ENCODE measurements around the gene VWA3B.
"Not testable (repeated sequence)": the region's sequence is repeated elsewhere in the genome, so short reads cannot be mapped to it uniquely, and the experiment has no call there.

The VWA3B gene

DNA sequence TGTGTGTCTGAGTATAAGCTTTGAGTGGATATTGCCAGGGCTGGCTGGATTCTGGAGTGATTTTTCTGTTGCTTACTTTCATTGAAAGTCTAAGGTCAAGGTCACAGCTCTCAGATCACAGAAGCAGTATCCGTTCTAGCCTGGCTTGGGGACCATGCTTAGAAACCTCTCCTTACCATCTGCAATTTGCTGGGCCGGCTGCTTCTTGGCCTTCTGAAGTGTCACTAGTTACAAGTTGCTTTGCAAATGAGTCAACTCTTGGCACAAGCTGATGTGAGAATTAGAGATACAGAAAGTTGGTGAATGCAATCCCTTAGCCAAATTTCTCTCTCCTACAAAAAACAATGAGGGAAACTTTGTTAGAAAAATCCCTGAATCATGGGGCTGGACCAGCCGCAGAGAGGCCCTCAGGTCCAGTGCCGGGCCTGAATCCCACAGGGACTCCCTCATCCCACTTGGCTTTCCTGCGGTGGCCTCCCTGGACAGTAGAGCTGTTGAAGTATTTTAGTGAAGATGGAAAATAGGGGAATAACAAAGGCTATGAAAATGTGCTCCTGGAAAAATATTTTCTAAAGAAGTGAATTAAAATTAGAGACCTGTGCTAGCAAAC lies 166.6 kb downstream of the VWA3B start:
- DNase-seq, result no peak

GRCh38 chr2:98254504-98255059 lies 167.6 kb downstream of the VWA3B start:
- DNase-seq, result no peak

- no peak for DNase-seq
Measured at GRCh38 chr2:98258906-98259305, 171.9 kb downstream of the VWA3B start.

- no peak for DNase-seq
Measured at GRCh38 chr2:98263362-98263761, 176.4 kb downstream of the VWA3B start.

- DNase-seq, result not testable (repeated sequence)
Measured at GRCh38 chr2:98268225-98268624, 181.3 kb downstream of the VWA3B start.

- no peak for DNase-seq
Measured at GRCh38 chr2:98269274-98269673, 182.3 kb downstream of the VWA3B start.

GRCh38 chr2:98269830-98270229 lies 182.9 kb downstream of the VWA3B start:
- DNase-seq, result no peak

DNA sequence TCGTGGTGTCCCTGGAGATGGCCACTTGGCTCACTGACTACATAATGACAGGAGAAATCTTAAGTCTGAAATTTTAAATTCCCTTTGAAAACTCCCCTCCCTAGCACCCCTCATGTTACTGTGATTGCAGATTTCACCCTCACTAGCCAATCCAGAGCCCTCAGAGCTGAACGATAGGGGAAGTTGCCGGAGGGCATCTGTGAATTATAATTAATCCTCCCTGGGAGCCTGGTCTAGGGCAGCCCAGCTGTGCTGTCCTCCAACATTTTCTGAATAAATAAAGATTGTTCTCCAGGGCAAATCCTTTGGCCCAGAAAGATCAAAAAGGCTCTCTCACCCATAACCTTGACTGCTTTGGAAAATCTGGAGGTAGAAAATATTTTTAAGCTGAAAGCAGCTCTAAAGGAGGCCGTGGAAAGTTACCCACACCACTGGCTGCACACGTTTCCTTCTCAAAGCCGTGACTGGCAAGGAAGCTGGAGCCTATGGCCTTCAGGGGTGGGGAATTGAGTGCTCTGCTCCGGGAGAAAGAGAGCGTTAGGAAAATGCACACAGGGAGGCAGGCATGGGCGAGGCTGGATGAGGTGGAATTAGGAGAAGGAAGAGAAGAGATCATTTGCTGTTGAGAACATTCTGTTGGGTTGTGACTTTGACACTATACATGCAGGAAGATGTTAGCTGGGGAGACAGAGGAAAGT lies 190.3 kb downstream of the VWA3B start:
- DNase-seq, result no peak

DNA sequence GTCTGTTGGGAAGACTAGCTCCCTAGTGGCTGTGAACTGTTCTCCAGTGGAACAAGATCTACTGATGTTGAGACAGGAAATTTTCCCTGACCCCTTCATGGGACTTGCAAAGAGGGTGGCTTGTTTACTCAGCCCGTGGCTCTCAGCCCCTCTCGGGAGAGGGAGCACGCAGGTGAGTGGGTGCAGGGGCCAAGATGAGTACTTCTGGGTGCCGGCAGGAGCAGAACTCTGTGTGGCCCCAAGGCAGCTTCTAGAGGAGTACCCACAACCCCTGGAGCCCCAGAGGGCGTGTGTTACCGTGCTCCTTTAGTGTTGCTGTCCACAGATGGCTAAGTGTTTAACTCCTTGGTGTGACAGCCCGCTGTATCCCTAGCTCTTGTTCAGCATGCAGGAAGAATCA lies 191.1 kb downstream of the VWA3B start:
- DNase-seq, result no peak

DNA sequence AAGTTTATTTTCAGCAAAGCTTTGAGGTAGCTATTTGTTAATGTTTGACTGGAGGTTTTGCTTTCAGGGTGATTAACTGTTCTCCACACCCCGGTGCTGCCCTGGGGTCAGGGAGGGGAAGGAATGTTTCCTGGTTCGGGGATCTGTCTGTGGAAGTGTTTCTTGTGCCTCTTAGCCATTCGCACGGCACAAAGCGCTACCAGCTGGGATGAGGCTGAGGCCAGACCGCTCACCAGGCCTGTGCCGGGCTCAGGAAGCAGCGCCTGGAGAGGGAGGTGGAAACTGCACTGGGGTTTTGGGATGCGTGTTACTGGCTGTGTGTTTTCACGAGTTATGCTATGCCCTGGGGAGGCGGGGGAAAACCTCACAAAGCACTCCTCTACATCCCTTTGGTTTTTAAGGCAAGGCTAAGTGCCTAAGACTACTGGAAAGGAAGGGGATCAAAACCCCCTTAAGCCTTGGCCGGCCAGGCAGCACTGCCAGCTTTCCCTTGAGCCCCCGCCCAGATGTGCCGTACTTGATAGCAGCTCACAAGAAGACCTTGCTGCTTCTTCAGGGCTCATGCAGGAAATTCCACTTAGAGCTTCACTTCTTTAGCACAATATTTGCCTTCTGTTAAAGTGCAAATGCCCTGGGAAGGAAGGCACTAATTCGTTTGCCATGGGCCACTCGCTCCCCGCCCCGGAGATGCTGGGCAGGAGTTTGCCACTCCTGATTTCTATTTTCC lies 193.6 kb downstream of the VWA3B start:
- DNase-seq, result no peak

DNA sequence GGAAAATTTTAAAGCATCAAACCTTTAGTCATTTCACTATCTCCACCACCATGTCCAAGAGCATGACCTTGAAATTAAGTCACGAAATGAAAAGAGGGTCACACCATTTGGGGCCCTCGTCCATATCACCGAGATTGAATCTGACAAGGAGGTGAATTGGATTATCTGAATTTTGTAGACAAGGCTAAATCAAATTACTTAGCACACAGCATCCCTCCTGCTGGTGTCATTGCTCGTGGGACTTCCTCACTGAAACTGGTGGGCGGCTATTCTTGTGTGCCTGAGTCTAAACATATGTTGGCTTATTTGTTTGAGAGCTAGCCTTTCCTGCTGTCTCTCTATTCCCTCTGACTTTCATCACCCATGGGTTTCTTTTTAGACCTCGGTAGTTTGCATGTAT lies 194.6 kb downstream of the VWA3B start:
- no peak for DNase-seq

DNA sequence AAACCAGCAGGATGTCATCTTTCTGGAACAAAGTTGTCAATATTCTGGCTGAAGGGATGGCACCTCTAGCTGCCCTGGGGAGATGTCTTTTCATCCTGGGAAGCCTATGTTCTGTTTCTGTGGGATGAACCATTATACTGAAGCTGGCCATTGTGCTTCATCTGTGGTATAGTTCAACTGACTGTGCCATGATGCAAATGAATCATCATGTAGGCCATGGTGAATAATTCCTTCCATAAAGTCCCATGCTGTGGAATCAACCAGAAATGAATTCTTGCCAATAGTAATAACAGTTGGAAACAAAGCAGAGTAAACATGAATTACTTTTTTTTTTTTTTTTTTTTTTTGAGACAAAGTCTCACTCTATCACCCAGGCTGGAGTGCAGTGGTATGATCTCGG lies 195.1 kb downstream of the VWA3B start:
- DNase-seq, result no peak

GRCh38 chr2:98293030-98293429 lies 206.1 kb downstream of the VWA3B start:
- no peak for DNase-seq

DNA sequence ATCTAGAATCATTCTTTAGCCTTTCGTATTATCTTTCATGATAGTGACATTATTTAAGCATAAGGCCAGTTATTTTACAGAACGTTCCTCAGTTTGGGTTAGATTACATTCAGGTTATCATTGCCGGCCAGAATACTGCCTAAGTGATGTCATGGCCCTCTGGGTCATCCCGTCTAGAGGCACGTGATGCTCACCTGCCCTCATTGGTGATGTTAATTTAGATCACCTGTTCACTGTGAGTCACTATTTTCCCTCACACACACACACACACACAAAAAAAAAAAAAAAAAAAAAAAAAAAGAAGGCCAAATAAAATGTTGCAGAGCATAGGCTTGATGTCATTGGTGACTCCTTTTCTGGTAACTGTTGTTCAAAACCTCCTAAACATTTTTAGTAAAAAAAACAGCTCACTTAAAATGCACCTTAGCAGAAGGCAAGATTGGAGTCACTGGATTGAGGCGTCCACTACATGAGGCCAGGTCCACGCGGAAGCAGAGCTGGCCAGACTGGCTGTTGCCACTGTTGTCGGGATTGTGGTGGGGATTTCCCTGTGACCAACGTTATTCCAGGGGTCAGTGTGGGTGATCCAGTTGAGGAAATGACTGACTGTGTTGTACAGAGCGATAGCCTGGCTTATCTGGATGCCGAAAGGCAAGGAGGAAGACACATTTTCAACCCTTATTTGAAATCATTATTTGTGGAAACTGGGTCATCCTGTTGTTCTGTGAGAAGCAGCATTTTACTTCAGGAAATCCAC lies 207.1 kb downstream of the VWA3B start:
- DNase-seq, result no peak

DNA sequence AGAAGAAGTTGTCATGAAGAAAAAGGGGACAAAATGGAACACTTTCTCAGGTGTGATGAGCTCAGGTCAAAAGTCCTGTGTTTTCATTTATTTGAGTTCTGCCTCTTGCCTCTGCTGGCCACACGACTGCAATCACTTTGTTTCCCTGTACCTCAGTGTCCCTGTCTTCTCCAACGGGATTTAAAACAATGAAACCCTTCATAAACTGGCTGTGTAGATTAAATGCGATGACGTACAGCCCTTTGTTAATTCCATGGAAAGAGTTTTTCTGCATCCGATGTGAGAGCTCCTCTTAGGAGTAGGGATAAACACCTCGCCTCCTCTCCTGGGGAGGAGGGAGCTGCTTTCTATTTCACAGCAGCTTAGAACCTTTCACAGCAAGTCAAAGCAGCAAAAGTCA lies 207.7 kb downstream of the VWA3B start:
- no peak for DNase-seq

DNA sequence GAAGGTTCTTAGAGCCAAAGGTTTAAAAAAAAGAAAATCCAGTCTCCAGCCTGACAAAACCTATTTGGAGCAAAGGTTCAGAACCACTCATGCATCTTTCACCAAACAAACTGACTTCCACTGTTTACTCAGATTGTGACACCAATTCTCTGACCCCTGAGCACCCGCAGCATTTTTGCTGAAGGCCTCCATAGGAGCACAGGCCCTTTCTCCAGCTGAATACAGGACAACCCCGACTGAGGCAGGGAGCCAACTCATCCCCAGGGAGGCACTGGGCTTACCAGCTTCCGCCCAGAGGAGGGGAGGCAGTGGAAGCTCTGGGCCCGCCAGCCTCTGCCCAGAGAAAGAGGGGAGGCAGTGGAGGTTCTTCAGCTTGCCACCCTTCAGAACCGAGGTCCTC lies 208.3 kb downstream of the VWA3B start:
- no peak for DNase-seq

DNA sequence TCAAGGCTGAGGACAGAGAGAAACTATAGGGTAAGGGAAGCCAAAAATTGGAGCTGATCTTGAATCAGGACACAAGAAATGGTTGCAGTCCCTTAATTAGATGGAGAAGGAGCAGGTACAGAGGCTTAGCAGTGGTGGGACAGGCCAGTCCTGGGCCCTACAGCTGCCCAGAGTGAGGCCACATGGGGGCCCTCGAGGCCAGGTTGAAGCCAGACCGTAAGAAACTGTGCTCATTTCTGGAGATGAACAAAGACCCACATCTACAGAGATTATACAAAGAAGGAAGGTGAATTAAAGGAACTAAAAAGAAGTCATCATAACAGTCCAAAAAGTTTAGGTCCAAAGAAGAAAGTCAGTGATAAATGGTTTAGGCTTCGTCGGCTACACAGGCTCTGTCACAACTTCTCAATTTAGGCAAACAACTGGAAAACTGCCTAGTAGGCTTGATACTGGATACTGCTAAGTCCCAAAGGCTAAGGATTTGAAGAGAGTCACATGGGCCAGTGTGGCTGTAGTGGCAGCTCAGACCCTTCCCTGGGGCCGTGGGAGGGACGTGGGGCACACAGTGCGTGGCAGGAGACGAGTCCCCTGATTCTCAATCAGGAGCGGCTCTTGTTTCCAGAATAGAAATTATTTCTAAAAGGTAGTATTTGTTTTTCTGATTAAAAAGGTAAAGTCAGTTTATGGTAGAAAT lies 208.9 kb downstream of the VWA3B start:
- no peak for DNase-seq

DNA sequence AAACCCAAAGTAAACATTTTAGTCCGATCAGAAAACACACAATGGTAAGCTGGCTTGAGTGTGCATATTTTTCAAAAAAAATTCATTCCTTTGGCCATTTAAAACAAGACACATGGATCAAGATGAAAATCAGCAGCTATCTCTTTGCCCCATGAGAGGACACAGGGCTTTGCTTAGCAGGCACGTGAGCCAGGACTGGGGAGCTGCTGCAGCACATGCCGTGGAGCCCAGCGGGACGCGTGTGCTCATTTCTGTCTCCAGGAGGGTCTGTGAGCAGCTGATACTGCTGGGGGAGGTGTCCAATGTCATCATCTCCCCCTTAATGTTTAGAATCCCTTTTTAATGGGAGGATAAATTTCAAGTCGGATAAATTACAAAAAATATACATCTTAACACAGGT lies 209.5 kb downstream of the VWA3B start:
- DNase-seq, result no peak

DNA sequence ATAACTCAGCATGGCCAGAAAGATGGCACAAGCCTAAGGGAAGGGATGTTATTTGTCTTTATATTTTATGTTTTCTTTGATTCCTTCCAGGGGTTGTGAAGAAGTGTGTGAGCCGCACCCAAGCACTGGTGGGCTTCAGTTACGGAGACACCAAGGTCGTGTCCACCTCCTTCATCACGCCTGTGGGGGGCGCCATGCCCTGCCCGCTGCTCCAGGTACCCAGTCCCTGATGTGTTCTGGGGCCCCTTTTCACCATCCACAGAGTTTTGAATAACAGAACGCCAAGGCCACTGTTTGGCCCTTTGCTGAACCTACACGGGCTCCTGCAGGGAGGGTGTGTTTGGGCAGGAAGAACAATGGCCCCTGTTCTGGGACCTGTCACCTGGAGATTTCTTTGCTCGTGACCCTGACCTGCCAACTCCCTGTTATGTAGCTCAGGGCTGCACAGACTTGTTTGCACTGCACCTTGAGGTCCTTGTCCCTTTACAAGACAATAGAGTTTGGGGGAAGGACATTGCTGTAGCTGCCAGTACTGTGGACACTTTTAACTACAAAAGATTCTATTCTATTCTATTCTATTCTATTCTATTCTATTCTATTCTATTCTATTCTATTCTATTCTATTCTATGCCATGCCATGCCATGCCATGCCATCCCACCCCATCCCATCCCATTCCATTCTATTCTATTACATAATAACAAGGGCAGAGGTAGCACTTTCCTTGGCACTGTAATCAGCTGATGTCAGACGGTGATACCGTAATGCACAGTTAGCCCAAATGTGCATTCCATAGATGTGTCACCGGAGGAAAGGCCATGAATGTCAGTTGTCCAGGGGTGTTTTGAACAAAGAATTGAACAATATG lies 211.1 kb downstream of the VWA3B start:
- no peak for DNase-seq

- DNase-seq, result no peak
Measured at GRCh38 chr2:98298683-98299164, 211.8 kb downstream of the VWA3B start.

GRCh38 chr2:98299211-98299905 lies 212.4 kb downstream of the VWA3B start:
- DNase-seq, result no peak

Data from effector CD4-positive, alpha-beta T cell (primary cell).